HepG2 (cell line): ENCODE data around the gene MLLT1. TPM values are rescaled to one million over a fixed set of nuclear protein-coding genes. Genes with fewer than 3 reads are reported as not detected.

Experiments used
- CEBPZ ChIP-seq: IDR thresholded peaks from 2 replicates; pipeline ENCODE4 v1.6.1; 2012; ENCODE audit warnings: low read length, improper control_type of control experiment
- FOXJ3 ChIP-seq: sonication (generic); formaldehyde crosslinking; IDR thresholded peaks from 2 replicates; pipeline ENCODE4 v1.4.0; 2020; ENCODE audit warnings: missing genetic modification reagents, mild to moderate bottlenecking, borderline replicate concordance
- MEIS2 ChIP-seq: sonication (generic); formaldehyde crosslinking; IDR thresholded peaks from 2 replicates; pipeline ENCODE4 v1.9.0; 2021; ENCODE audit warnings: mild to moderate bottlenecking, missing genetic modification reagents
- MZF1 ChIP-seq: sonication (generic); formaldehyde crosslinking; IDR thresholded peaks from 2 replicates; pipeline ENCODE4 v1.8.1; 2023; ENCODE audit warnings: mild to moderate bottlenecking, missing genetic modification reagents, borderline replicate concordance
- PHB2 ChIP-seq: fragments of 450-650 bp; IDR thresholded peaks from 2 replicates; pipeline ENCODE4 v1.6.1; 2018; ENCODE audit not compliant: partially characterized antibody
- TAF15 ChIP-seq: fragments of 200-400 bp; formaldehyde crosslinking; IDR thresholded peaks from one replicate; pipeline ENCODE4 v1.6.1; 2018; ENCODE audit warnings: mild to moderate bottlenecking, low read depth, low read length; ENCODE audit not compliant: poor library complexity, severe bottlenecking
- TFDP1 ChIP-seq: IDR thresholded peaks from 2 replicates; pipeline ENCODE4 v1.6.1; 2016; ENCODE audit warnings: missing compliant biosample characterization, missing genetic modification reagents, borderline replicate concordance
- ZBTB40 ChIP-seq, 2 experiments: fragments of 450-650 bp in 1 of 2; sonication (generic) in 1 of 2; formaldehyde crosslinking in 1 of 2; IDR thresholded peaks; 2 replicates each; pipeline versions ENCODE4 v1.6.1 to v1.8.0; 2016 to 2022; ENCODE audit warnings: antibody characterized with exemption in 1 of 2, mild to moderate bottlenecking in 1 of 2, missing genetic modification reagents in 1 of 2
- ZNF580 ChIP-seq: IDR thresholded peaks from 2 replicates; pipeline ENCODE4 v1.6.1; 2016; ENCODE audit warnings: low read depth, borderline replicate concordance
- ZNF704 ChIP-seq: sonication (generic); formaldehyde crosslinking; IDR thresholded peaks from 2 replicates; pipeline ENCODE4 v1.8.1; 2023; ENCODE audit warnings: mild to moderate bottlenecking, inconsistent platforms, moderate library complexity, missing genetic modification reagents, borderline replicate concordance
- ZSCAN30 ChIP-seq: sonication (generic); formaldehyde crosslinking; IDR thresholded peaks from 2 replicates; pipeline ENCODE4 v1.5.0; 2020; ENCODE audit warnings: mild to moderate bottlenecking, missing genetic modification reagents
- polyA plus RNA-seq, 8 experiments: library from polyadenylated mRNA; depleted of rRNA in 3 of 8; stranded (reverse) in 7 of 8; unstranded in 1 of 8; fragments of >200 nt; fragmentation: Illumina TruSeq in 4 of 8; extraction: Trizol in 4 of 8; gene quantifications; 2 replicates each; pipeline versions ENCODE4 v1.2.1 to v1.2.3, GENCODE V29; 2011 to 2016; ENCODE audit warnings: low read depth in 4 of 8, missing spikeins in 1 of 8, mixed read lengths in 1 of 8; ENCODE audit not compliant: insufficient read depth in 1 of 8
- total RNA-seq, 5 experiments: library from RNA; depleted of rRNA; stranded (reverse); fragments of >200 nt; fragmentation: Illumina TruSeq; extraction: Trizol; gene quantifications; 2 replicates each; pipeline ENCODE4 v1.2.3, GENCODE V29; 2016; ENCODE audit warnings: low read depth in 1 of 5

The MLLT1 gene
- total and polyA plus RNA-seq, 2 of the 13 experiments (the other 11 are each of a cell fraction or from before 2014, with no cell fraction given), result 11.7 to 12.2 TPM

GRCh38 chr19:6273701-6274601 is 5.8 kb downstream of the MLLT1 start (continued):
- no peak for TF ChIP-seq ZBTB40 (IDR thresholded peaks at IDR 0.05)
- no peak for TF ChIP-seq ZBTB40 (CRISPR knock-in tag; IDR thresholded peaks at IDR 0.05)
- peak; percentile 64; the same call in 1 of the 2 replicates for TF ChIP-seq MEIS2 (CRISPR knock-in tag)
- TF ChIP-seq FOXJ3 (CRISPR knock-in tag), result no peak
- TF ChIP-seq MZF1 (CRISPR knock-in tag), result no peak
- no peak for TF ChIP-seq TAF15
- no peak for TF ChIP-seq PHB2
- TF ChIP-seq TFDP1 (CRISPR knock-in tag), result peak; percentile 79; the same call in 1 of the 2 replicates
- no peak for TF ChIP-seq ZSCAN30 (CRISPR knock-in tag)
- TF ChIP-seq CEBPZ, result no peak
- TF ChIP-seq ZNF704 (CRISPR knock-in tag), result no peak
- no peak; the same call in 1 of the 2 replicates for TF ChIP-seq ZNF580
